ENCODE results near the gene PHTF1.

The PHTF1 gene

DNA sequence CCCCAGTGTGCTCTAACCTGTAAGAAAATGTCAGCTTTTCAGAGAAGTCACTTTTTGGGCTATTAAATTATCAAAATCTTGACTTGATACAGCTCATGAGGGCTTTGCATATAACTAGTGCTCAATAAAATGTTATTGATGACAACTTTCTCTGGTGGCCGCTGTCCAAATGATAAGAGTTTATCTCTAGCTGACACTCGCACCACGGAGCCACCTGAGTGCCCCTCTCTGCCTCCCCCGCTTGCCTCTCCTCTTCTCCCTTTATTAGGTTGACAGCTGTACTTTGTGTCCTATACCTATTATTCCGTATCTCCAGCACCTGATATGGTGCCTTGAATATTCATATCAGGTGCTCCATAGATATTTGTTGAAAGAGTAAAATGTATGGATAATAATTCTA lies 82.8 kb downstream of the PHTF1 start:
- H3K4me3 ChIP-seq (ENCODE audit: low read depth, low read length, poor library complexity, severe bottlenecking) = no peak overlapping the region
- H3K9me3 ChIP-seq (ENCODE audit: low read length) = no peaks in the 10 kb centered on the region
- H3K27ac ChIP-seq (ENCODE audit: low read depth, low read length, poor library complexity, severe bottlenecking) = no peak overlapping the region
- no peak overlapping the region for H3K9ac ChIP-seq (ENCODE audit: low read length)
- no peaks in the 10 kb centered on the region for H3K4me1 ChIP-seq (ENCODE audit: insufficient read depth, low read length, severe bottlenecking)
- no peaks in the 10 kb centered on the region; the same call in 1 of the 2 replicates for H3F3A ChIP-seq (ENCODE audit: insufficient read depth, low read length)
- H3K4me2 ChIP-seq (ENCODE audit: low read length) = no peak overlapping the region
- H3K9me2 ChIP-seq (ENCODE audit: low read depth, low read length) = no peaks in the 10 kb centered on the region
- no peaks in the 10 kb centered on the region for H4K20me1 ChIP-seq (ENCODE audit: insufficient read depth, low read length)
- no peaks in the 10 kb centered on the region for H3K36me3 ChIP-seq (ENCODE audit: insufficient read depth, low read length)
- no peaks in the 10 kb centered on the region for H3K79me2 ChIP-seq (ENCODE audit: insufficient read depth, low read length)
- TF ChIP-seq, protein P1, sequence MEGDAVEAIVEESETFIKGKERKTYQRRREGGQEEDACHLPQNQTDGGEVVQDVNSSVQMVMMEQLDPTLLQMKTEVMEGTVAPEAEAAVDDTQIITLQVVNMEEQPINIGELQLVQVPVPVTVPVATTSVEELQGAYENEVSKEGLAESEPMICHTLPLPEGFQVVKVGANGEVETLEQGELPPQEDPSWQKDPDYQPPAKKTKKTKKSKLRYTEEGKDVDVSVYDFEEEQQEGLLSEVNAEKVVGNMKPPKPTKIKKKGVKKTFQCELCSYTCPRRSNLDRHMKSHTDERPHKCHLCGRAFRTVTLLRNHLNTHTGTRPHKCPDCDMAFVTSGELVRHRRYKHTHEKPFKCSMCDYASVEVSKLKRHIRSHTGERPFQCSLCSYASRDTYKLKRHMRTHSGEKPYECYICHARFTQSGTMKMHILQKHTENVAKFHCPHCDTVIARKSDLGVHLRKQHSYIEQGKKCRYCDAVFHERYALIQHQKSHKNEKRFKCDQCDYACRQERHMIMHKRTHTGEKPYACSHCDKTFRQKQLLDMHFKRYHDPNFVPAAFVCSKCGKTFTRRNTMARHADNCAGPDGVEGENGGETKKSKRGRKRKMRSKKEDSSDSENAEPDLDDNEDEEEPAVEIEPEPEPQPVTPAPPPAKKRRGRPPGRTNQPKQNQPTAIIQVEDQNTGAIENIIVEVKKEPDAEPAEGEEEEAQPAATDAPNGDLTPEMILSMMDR (IDR thresholded peaks at IDR 0.05; ENCODE audit: low read length) = no peak
- TF ChIP-seq EZH2 (IDR thresholded peaks at IDR 0.05; ENCODE audit: borderline replicate concordance, low read length) = no peak
- no peaks in the 10 kb centered on the region for H3K27me3 ChIP-seq (ENCODE audit: insufficient read depth, low read length)
- no peak overlapping the region for H2AFZ ChIP-seq (ENCODE audit: low read length)

DNA sequence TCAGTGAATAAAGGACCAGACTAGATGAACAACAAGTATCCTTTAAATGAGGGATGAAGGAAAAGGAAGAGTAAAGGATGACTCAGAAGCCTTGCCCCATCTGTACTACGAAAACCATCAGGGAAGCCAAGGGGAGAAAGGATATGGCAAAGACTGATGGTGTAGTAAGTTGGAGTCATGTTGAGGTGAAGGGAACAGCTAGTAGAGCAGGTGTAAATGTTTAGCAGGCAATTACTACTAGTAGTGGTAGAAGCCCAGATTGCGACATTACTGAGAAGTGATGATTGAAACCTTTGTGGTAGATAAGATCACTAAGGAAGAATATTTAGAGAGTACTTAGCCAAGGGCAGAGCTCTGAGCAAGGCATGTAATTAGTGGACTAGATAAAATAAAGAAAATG lies 84.0 kb downstream of the PHTF1 start:
- no peaks in the 10 kb centered on the region for H3K9me2 ChIP-seq (ENCODE audit: low read depth, low read length)
- no peaks in the 10 kb centered on the region for H3K4me1 ChIP-seq (ENCODE audit: insufficient read depth, low read length, severe bottlenecking)
- no peaks in the 10 kb centered on the region for H3K79me2 ChIP-seq (ENCODE audit: insufficient read depth, low read length)
- no peak overlapping the region for H3K4me3 ChIP-seq (ENCODE audit: low read depth, low read length, poor library complexity, severe bottlenecking)
- no peaks in the 10 kb centered on the region for H4K20me1 ChIP-seq (ENCODE audit: insufficient read depth, low read length)
- H3K4me2 ChIP-seq (ENCODE audit: low read length) = no peak overlapping the region
- H3F3A ChIP-seq (ENCODE audit: insufficient read depth, low read length) = no peaks in the 10 kb centered on the region; the same call in 1 of the 2 replicates
- H3K36me3 ChIP-seq (ENCODE audit: insufficient read depth, low read length) = no peaks in the 10 kb centered on the region
- H2AFZ ChIP-seq (ENCODE audit: low read length) = no peak overlapping the region
- H3K27me3 ChIP-seq (ENCODE audit: insufficient read depth, low read length) = no peaks in the 10 kb centered on the region
- H3K9me3 ChIP-seq (ENCODE audit: low read length) = no peaks in the 10 kb centered on the region
- H3K9ac ChIP-seq (ENCODE audit: low read length) = no peak overlapping the region
- TF ChIP-seq, protein P1 (IDR thresholded peaks at IDR 0.05; ENCODE audit: low read length) = no peak
- TF ChIP-seq EZH2 (IDR thresholded peaks at IDR 0.05; ENCODE audit: borderline replicate concordance, low read length) = no peak
- no peak overlapping the region for H3K27ac ChIP-seq (ENCODE audit: low read depth, low read length, poor library complexity, severe bottlenecking)

DNA sequence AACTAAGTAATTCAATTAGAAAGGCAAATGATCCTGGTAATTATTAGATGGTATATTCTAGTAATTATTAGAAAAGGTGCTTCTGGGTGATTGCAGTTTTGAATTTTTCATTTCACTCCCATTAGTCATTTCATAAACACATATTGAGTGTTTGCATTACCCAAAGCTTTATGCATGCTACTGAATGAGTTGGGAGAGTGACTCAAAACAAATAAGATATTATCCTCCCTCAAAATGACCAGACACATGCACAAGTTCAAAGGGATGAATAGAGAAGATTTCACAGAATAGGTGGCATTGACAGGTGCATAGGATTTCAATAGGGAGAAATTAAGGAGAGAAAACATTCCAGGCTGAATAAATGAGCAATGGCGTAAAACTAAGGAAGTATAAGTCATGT lies 84.7 kb downstream of the PHTF1 start:
- Histone ChIP-seq H3K4me2 (ENCODE audit: low read length) (no peak overlapping the region), H3K27me3 (ENCODE audit: insufficient read depth, low read length) (no peaks in the 10 kb centered on the region)

More for the DNA sequence above, 84.7 kb downstream of the PHTF1 start:
- H3K9me3 ChIP-seq (ENCODE audit: low read length) = no peaks in the 10 kb centered on the region
- no peaks in the 10 kb centered on the region for H4K20me1 ChIP-seq (ENCODE audit: insufficient read depth, low read length)
- TF ChIP-seq EZH2 (IDR thresholded peaks at IDR 0.05; ENCODE audit: borderline replicate concordance, low read length) = no peak
- TF ChIP-seq, protein P1 (IDR thresholded peaks at IDR 0.05; ENCODE audit: low read length) = no peak
- no peak overlapping the region for H2AFZ ChIP-seq (ENCODE audit: low read length)
- H3K4me1 ChIP-seq (ENCODE audit: insufficient read depth, low read length, severe bottlenecking) = no peaks in the 10 kb centered on the region
- no peak overlapping the region for H3K4me3 ChIP-seq (ENCODE audit: low read depth, low read length, poor library complexity, severe bottlenecking)
- no peaks in the 10 kb centered on the region; the same call in 1 of the 2 replicates for H3F3A ChIP-seq (ENCODE audit: insufficient read depth, low read length)
- H3K9ac ChIP-seq (ENCODE audit: low read length) = no peak overlapping the region
- H3K27ac ChIP-seq (ENCODE audit: low read depth, low read length, poor library complexity, severe bottlenecking) = no peak overlapping the region
- H3K79me2 ChIP-seq (ENCODE audit: insufficient read depth, low read length) = no peaks in the 10 kb centered on the region
- H3K36me3 ChIP-seq (ENCODE audit: insufficient read depth, low read length) = no peaks in the 10 kb centered on the region
- no peaks in the 10 kb centered on the region for H3K9me2 ChIP-seq (ENCODE audit: low read depth, low read length)

All from OCI-LY1 (cell line).